Activated naive CD4-positive, alpha-beta T cell treated with Interleukin-2 at 50 U/mL for 16 hours (primary cell): ENCODE results near the gene NUP42.
"Not testable (repeated sequence)": the region's sequence is repeated elsewhere in the genome, so short reads cannot be mapped to it uniquely, and the experiment has no call there.

Experiments
- DNase-seq: peaks from one replicate; pipeline ENCODE4 v3.0.0-alpha.2; 2020

Gene NUP42

DNA sequence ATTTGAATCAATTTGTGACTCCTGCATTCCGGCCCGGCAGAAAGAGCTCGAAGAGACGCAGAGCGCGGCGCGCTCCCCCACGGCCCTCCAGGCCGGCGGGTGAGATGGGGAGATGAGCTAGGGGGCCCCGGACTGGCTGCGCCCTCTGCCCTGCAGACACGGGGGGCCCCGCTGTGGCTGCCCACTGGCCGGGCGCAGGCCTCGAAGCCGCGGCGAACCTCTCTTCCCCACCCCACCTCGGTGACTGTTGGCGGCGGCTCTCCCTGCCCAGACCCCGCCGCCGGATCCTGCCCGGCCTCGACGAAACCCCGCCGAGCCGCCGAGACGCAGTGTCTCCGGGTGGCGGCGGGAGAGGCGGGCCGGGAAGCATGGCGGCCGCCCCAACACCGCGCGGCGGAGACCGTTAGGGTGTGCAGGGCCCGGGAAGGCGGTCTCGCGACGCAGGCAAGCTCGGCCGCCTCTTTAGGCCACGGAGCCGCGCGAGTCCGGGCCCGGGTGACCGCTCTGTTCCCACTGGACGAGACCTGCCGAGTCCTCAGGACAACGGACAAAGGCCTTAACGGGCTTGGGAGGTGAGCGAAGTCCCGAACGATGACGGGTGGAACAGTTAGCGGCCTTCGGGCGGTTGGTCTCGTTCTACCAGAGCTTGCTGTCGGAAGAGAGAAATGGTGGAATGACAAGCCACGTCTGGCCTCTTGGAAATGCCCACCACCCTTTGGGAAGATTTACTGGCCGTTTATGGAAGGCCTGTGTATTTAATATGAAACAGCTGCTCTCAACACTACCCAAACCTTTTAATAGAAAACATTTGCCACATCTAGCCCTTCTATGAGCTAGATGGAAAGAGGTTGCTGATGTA, 24.3 kb downstream of the NUP42 start:
- DNase-seq: no peak

GRCh38 chr7:23207021-23207420, 25.2 kb downstream of the NUP42 start:
- DNase-seq: no peak

DNA sequence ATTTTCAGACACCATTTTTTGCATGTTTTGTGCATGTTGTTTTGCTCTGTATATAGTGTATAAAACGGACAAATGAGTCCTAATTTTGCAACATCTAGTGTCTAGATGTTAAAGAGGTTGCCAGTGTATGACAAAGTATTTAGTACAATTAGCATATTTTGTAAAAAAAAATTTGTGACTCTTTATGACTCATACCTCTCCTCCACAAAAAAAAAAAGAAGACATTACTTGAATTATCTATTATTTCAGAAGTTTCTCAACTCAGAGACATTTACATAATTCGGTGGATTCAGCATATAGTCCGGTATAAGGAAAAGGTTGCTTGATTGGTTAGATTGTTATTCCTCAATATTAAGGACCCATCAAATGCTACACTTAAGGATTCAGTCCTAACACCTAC, 26.0 kb downstream of the NUP42 start:
- DNase-seq: no peak

DNA sequence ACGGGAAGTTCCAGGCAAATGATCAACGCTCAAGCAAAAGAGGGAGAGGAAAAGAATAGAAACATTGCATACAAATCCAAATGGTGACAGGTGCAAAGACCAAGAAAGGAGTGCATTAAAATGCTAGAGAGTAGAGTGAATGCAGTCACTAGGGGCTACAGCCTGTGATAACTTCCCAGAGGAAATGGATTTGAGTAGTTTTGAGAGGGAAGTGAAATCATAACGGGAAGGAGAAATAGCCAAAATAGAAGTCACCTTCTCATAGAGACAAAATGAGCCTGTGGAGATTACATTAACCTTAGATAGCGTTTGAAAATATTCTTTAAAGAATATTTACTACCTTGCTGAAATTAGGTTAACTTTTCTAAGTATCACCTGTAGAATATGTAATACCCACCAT, 26.5 kb downstream of the NUP42 start:
- no peak for DNase-seq

GRCh38 chr7:23210506-23210905, 28.7 kb downstream of the NUP42 start:
- no peak for DNase-seq

GRCh38 chr7:23211589-23211988, 29.7 kb downstream of the NUP42 start:
- DNase-seq: no peak

GRCh38 chr7:23212395-23212794, 30.5 kb downstream of the NUP42 start:
- no peak for DNase-seq

- no peak for DNase-seq
Observed at GRCh38 chr7:23212841-23213240, 31.0 kb downstream of the NUP42 start.

DNA sequence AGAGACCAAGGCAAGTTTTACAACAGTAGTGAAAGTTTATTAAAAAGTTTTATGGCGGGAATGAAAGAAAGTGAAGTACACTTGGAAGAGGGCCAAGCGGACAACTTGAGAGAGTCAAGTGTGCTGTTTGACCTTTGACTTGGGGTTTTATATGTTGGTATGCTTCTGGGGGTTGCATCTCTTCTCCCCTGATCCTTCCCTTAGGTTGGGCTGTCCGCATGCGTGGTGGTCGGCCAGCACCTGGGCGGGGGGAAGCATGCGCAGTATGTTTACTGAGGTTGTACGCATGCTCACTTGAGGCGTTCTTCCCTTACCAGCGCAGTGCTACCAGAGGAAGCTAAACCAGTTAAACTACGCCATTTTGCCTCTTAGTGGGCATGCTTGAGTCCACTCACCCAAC, 31.9 kb downstream of the NUP42 start:
- no peak for DNase-seq

- no peak for DNase-seq
Observed at GRCh38 chr7:23214423-23214822, 32.6 kb downstream of the NUP42 start.

GRCh38 chr7:23214938-23215337, 33.1 kb downstream of the NUP42 start:
- DNase-seq: no peak

DNA sequence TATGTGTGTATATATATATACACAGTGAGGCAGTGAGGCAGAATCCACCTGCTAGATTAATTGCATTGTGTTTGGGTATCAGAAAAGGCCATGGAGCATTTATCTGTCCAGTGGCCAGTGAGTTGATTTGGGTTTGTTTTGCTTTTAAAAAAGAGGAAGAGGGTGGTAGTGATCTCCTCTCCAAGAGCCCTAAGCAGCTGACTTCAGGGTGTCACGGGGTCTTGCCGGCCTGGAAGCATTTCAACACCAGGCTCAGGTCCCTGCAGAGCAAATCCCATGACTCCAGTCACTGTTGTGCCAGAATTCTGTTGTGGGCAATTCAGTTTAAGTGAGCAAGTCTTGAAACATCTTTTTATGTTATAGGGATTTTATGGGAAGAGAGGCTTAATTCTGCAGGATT, 34.2 kb downstream of the NUP42 start:
- no peak for DNase-seq

GRCh38 chr7:23218196-23218595, 36.3 kb downstream of the NUP42 start:
- no peak for DNase-seq

- no peak for DNase-seq
Observed at GRCh38 chr7:23220690-23221305, 39.0 kb downstream of the NUP42 start.

- DNase-seq: no peak
Observed at GRCh38 chr7:23222439-23223030, 40.7 kb downstream of the NUP42 start.

DNA sequence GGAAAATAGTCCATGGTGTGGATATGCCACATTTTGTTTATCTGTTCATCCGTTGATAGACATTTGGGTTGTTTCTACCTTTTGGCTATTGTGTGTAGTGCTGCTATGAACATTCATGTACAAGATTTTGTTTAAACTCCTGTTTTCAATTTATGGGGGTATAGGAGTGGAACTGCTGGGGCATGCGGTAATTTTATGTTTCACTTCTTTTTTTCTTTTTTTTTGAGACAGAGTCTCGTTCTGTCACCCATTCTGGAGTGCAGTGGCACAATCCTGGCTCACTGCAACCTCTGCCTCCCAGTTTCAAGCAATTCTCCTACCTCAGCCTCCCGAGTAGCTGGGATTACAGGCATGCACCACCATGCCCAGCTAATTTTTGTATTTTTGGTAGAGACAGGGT, 42.5 kb downstream of the NUP42 start:
- not testable (repeated sequence) for DNase-seq

GRCh38 chr7:23226844-23227450, 45.1 kb downstream of the NUP42 start:
- no peak for DNase-seq

DNA sequence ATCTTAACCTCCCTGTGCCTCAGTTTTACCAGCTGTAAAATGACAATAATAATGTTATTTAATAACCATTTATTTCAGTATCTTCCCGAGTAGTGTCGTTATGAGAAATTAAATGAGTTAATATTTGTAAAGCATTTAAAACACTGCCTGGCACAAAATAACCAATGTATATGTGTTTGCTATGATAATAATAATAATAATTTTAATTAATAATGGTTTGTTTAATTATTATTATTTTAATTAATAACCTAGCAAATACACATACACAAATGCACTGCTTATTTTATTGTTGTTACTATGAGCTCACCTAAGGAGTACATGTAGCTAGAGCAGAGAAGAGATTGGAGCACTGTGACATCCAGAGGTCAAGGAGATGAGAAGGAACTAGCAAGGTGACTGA, 46.6 kb downstream of the NUP42 start:
- DNase-seq: no peak

DNA sequence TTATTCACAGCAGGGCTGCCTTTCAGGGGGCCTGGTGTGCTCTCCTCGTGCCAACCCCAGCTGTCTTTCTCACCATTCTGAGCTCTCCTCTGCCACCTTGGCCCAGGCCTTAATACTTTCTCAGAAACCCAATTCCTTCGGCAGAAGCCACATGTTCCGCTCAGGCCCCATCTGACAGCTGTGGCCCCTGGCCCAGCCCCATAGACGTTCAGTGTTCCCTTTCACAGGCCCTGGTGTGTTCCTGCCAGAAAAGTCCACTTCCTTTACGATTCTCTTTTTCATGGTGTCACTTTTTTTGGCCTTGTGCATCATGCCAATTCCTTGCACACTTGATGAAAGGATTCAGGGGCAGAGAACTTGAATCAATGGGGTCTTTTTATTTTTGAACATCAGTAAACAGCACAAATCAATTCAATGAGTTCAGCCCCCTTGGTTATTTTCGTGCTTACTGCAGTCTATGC, 48.8 kb downstream of the NUP42 start:
- no peak for DNase-seq

GRCh38 chr7:23232966-23233365, 51.1 kb downstream of the NUP42 start:
- no peak for DNase-seq

DNA sequence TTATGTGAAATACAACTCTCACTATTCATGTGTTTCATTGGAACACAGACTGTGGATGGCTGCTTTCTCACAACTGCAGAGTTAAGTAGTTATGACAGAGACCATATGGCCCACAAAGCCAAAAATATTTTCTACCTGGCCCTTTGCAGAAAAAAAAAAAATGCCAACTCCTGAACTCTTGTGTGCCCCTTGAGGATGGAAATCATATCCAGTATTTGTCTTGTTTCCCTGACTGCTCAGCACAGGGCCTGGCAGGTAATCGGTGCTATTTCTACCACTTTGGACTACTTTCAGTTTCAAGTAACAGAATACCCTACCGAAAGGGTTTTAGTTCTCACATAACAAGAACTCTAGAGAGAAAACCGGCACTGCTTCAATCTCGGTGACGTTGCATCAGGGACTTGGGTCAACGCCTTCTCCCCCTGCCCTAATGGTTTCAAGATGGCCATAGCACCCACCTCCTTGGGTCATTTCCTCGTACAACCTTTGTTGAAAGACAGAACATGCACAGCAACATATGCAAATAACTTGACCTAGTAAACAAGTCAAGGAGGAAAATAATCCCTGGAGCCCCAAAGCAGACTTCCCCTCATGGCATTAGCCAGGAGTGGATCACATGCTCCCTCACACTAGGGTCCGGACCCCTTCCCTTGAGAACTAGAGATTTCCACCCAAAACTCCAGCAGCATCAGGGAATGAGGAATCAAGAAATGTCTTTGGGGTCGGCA, 52.9 kb downstream of the NUP42 start:
- DNase-seq: no peak

DNA sequence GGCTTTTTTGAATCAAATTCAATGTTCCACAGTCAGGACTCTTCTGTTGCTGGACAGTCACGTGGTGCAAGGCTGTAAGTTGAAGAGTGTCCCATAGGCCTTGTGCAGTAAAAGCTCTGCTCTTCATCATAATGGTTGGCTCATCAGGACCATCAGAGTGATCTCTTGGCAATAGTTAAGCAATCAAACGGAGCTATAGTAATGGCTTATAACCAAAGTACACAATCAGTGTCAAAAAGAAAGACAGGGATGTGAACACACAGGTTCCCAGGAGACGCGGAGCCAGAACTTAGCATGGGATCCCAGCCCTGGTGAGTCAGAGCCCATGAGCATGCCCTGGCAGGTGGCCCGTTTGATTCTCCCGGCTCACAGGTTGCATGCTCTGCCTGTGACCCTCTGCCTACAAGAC, 54.0 kb downstream of the NUP42 start:
- no peak for DNase-seq

GRCh38 chr7:23237000-23237399, 55.2 kb downstream of the NUP42 start:
- DNase-seq: no peak
